Gastrocnemius medialis (tissue), 4 donors: ENCODE results near the gene HNF4A. TPM values are rescaled to one million over a fixed set of nuclear protein-coding genes. Genes with fewer than 3 reads are reported as not detected.

Experiments used
- ATAC-seq, 2 donors: fragments of 150-250 bp; one replicate each; pipeline ENCODE4 v1.9.1; 2016
- DNase-seq, 2 donors: peaks; one replicate each; pipeline ENCODE4 v3.0.0-alpha.2; 2019
- H3K27ac ChIP-seq, 4 donors: fragments of 200-600 bp; sonication (generic); 1 replicate in 1 of 4; 2 replicates in 3 of 4; pipeline ENCODE4 v1.5.1; 2016 to 2018; ENCODE audit warnings: mild to moderate bottlenecking in 2 of 4, moderate library complexity in 1 of 4
- H3K27me3 ChIP-seq, 3 donors: fragments of 200-600 bp; sonication (generic) in 2 of 3; 1 replicate in 1 of 3; 2 replicates in 2 of 3; pipeline versions ENCODE4 v1.5.1 to v1.6.0; 2016 to 2019; ENCODE audit warnings: mild to moderate bottlenecking in 1 of 3, moderate library complexity in 1 of 3
- H3K36me3 ChIP-seq, 2 donors: fragments of 200-600 bp; sonication (generic) in 1 of 2; one replicate each; pipeline ENCODE4 v1.5.1; 2017 to 2018
- H3K4me1 ChIP-seq, 2 donors: fragments of 200-600 bp; sonication (generic) in 1 of 2; one replicate each; pipeline ENCODE4 v1.5.1; 2016 to 2017; ENCODE audit warnings: mild to moderate bottlenecking in 2 of 2
- H3K4me3 ChIP-seq, 4 donors: fragments of 200-600 bp; sonication (generic) in 3 of 4; 1 replicate in 1 of 4; 2 replicates in 3 of 4; pipeline ENCODE4 v1.5.1; 2016 to 2019; ENCODE audit warnings: mild to moderate bottlenecking in 2 of 4
- H3K9me3 ChIP-seq, 3 donors: fragments of 200-600 bp; sonication (generic) in 2 of 3; 1 replicate in 1 of 3; 2 replicates in 2 of 3; pipeline ENCODE4 v1.5.1; 2016 to 2019
- CTCF ChIP-seq, 5 experiments: fragments of 450-650 bp in 3 of 5; fragments of 200-600 bp in 2 of 5; sonication (generic) in 2 of 5; IDR thresholded peaks in 4 of 5; conservative IDR thresholded peaks in 1 of 5; 1 replicate in 4 of 5; 2 replicates in 1 of 5; pipeline ENCODE4 v1.5.1; 2016 to 2019; ENCODE audit warnings: antibody characterized with exemption in 5 of 5, mild to moderate bottlenecking in 3 of 5, moderate library complexity in 3 of 5
- POLR2A ChIP-seq, 2 donors: fragments of 450-650 bp; IDR thresholded peaks; one replicate each; pipeline ENCODE4 v1.6.1; 2017; ENCODE audit warnings: antibody characterized with exemption in 2 of 2, mild to moderate bottlenecking in 2 of 2, moderate library complexity in 2 of 2
- in situ Hi-C, 4 donors: fragments of 200-750 bp; cut with MboI; loops; one replicate each; pipeline versions ENCODE4 v1.15.0 to v1.8.0; 2017; ENCODE audit warnings: low sequenced_read_pairs in 4 of 4
- intact Hi-C: fragments of 100-400 bp; cut with DNase I; formaldehyde crosslinking; loops from one replicate; pipeline ENCODE4 v1.15.1; 2023; ENCODE audit warnings: low total_unique reads
- total RNA-seq, 4 donors: library from RNA; depleted of rRNA; stranded (reverse); fragments of >200 nt; gene quantifications; one replicate each; pipeline versions ENCODE4 v1.1.0 to v1.2.3, GENCODE V29; 2016

HNF4A gene
- total RNA-seq, 4 donors from 2014 or later, result 0.29 to 0.83 (median 0.51) TPM; not detected in 1

GRCh38 chr20:44334709-44335108 is 20.8 kb upstream of the HNF4A start:
- intact Hi-C loops (no loop called here), in situ Hi-C loops (no loop called here)
- no peak for TF ChIP-seq CTCF (IDR thresholded peaks at IDR 0.05 in 4 of 5, conservative IDR thresholded peaks at IDR 0.05 in 1 of 5)
- no peak for TF ChIP-seq POLR2A (IDR thresholded peaks at IDR 0.05)
- Histone ChIP-seq H3K27me3 (peaks cover 0 to 6% (median 5%) of the 10 kb centered on the region in 3 donors), H3K9me3 (no peaks in the 10 kb centered on the region), H3K36me3 (no peaks in the 10 kb centered on the region), H3K4me3 (no peak overlapping the region), H3K27ac (no peak overlapping the region), H3K4me1 (no peaks in the 10 kb centered on the region)
- DNase-seq (no peak), ATAC-seq (no peak)

GRCh38 chr20:44335675-44336074 is 19.8 kb upstream of the HNF4A start:
- no peaks in the 10 kb centered on the region for H3K9me3 ChIP-seq
- ATAC-seq (no peak), DNase-seq (no peak)
- no peaks in the 10 kb centered on the region for H3K36me3 ChIP-seq
- intact Hi-C loops, result no loop called here
- in situ Hi-C loops, result no loop called here
- H3K4me1 ChIP-seq, result no peaks in the 10 kb centered on the region
- TF ChIP-seq CTCF (IDR thresholded peaks at IDR 0.05 in 4 of 5, conservative IDR thresholded peaks at IDR 0.05 in 1 of 5) (no peak), POLR2A (IDR thresholded peaks at IDR 0.05) (no peak)
- H3K27me3 ChIP-seq, result peaks cover 0 to 6% (median 5%) of the 10 kb centered on the region in 3 donors
- H3K4me3 ChIP-seq, result no peak overlapping the region
- no peak overlapping the region for H3K27ac ChIP-seq

GRCh38 chr20:44336086-44336485 is 19.4 kb upstream of the HNF4A start:
- in situ Hi-C loops, result no loop called here
- Histone ChIP-seq H3K9me3 (no peaks in the 10 kb centered on the region), H3K4me3 (no peak overlapping the region), H3K36me3 (no peaks in the 10 kb centered on the region), H3K27me3 (peaks cover 0 to 6% (median 5%) of the 10 kb centered on the region in 3 donors), H3K4me1 (no peaks in the 10 kb centered on the region), H3K27ac (no peak overlapping the region)
- DNase-seq, result no peak
- intact Hi-C loops, result no loop called here
- no peak for ATAC-seq
- TF ChIP-seq POLR2A (IDR thresholded peaks at IDR 0.05) (no peak), CTCF (IDR thresholded peaks at IDR 0.05 in 4 of 5, conservative IDR thresholded peaks at IDR 0.05 in 1 of 5) (no peak)

- TF ChIP-seq POLR2A (IDR thresholded peaks at IDR 0.05) (no peak), CTCF (IDR thresholded peaks at IDR 0.05 in 4 of 5, conservative IDR thresholded peaks at IDR 0.05 in 1 of 5) (no peak)
- Histone ChIP-seq H3K9me3 (no peaks in the 10 kb centered on the region), H3K27me3 (peaks cover 0 to 6% (median 5%) of the 10 kb centered on the region in 3 donors), H3K36me3 (no peaks in the 10 kb centered on the region), H3K27ac (no peak within 1 kb of the TSS), H3K4me1 (no peaks in the 10 kb centered on the region), H3K4me3 (no peak within 1 kb of the TSS)
- in situ Hi-C loops, result no loop called here
- intact Hi-C loops, result no loop called here
- no peak for DNase-seq
- no peak for ATAC-seq
Observed at GRCh38 chr20:44336725-44337380, 18.6 kb upstream of the HNF4A start, which contains the start of gene R3HDML. R3HDML (plus strand) TSS chr20:44337043; CDS start chr20:44337158, 115 bp downstream.
